Brain microvascular endothelial cell (primary cell): ENCODE results near the gene SLC35G4.

ENCODE experiments used
- DNase-seq: peaks from one replicate; pipeline ENCODE4 v3.0.0-alpha.2; 2020
- H3K27ac ChIP-seq: fragments of 250-450 bp; sonication (Bioruptor Pico); 2 replicates; pipeline ENCODE4 v1.5.1; 2020; ENCODE audit warnings: mild to moderate bottlenecking, moderate library complexity
- H3K27me3 ChIP-seq: fragments of 250-450 bp; sonication (Bioruptor Pico); replicated peaks from 2 replicates; pipeline ENCODE4 v1.5.1; 2020; ENCODE audit warnings: mild to moderate bottlenecking
- H3K36me3 ChIP-seq: fragments of 250-450 bp; sonication (Bioruptor Pico); replicated peaks from 2 replicates; pipeline ENCODE4 v1.5.1; 2020; ENCODE audit warnings: mild to moderate bottlenecking
- H3K4me3 ChIP-seq: 2 replicates; pipeline ENCODE4 v1.5.1; 2011; ENCODE audit warnings: low read depth, mild to moderate bottlenecking, control low read depth, low read length, moderate library complexity
- CTCF ChIP-seq: IDR thresholded peaks from 2 replicates; pipeline ENCODE4 v1.5.1; 2011; ENCODE audit warnings: low read depth, mild to moderate bottlenecking, moderate library complexity, low read length, control low read depth, inconsistent platforms; ENCODE audit errors: missing control alignments
- in situ Hi-C: cut with HindIII; loops from 2 replicates; pipeline ENCODE4 v1.10.0; 2017; ENCODE audit warnings: low sequenced_read_pairs, low pct_ligation_motif_present

Gene SLC35G4

GRCh38 chr18:11657554-11657953 is 48.2 kb downstream of the SLC35G4 start:
- Histone ChIP-seq H3K27me3 (peaks cover 4% of the 10 kb centered on the region), H3K4me3 (no peak overlapping the region), H3K36me3 (no peaks in the 10 kb centered on the region), H3K27ac (no peak overlapping the region)
- DNase-seq = no peak
- TF ChIP-seq CTCF = no peak
- in situ Hi-C loops = no loop called here

- in situ Hi-C loops = no loop called here
These were observed 48.6 kb downstream of the SLC35G4 start for GRCh38 chr18:11658019-11658418.

GRCh38 chr18:11658989-11659388 is 49.6 kb downstream of the SLC35G4 start:
- peaks cover 5% of the 10 kb centered on the region for H3K27me3 ChIP-seq
- DNase-seq = no peak
- in situ Hi-C loops = no loop called here
- TF ChIP-seq CTCF = no peak
- H3K36me3 ChIP-seq = no peaks in the 10 kb centered on the region
- H3K4me3 ChIP-seq = no peak overlapping the region
- H3K27ac ChIP-seq = no peak overlapping the region

More at GRCh38 chr18:11658019-11658418, 48.6 kb downstream of the SLC35G4 start:
- no peak for DNase-seq
- Histone ChIP-seq H3K27ac (no peak overlapping the region), H3K27me3 (peaks cover 5% of the 10 kb centered on the region), H3K4me3 (no peak overlapping the region), H3K36me3 (no peaks in the 10 kb centered on the region)
- TF ChIP-seq CTCF = no peak
